Activated T-cell treated with anti-CD3 and anti-CD28 coated beads, Interleukin-2, amount 50 U/mL, for 72 hours (primary cell): Measurements from ENCODE around the gene ARPC4. TPM values are rescaled to one million over a fixed set of nuclear protein-coding genes. Genes with fewer than 3 reads are reported as not detected.

Experiments used
- ATAC-seq, 2 donors: fragments of 150-1000 bp; cut with Tn5 transposase; replicated peaks in 1 of 2; 2 replicates each; pipeline ENCODE4 v1.10.0; 2021; ENCODE audit warnings: moderate library complexity in 2 of 2, mild to moderate bottlenecking in 1 of 2
- DNase-seq, 2 donors: peaks; one replicate each; pipeline ENCODE4 v3.0.0; 2021 to 2022; ENCODE audit warnings: mixed read lengths in 1 of 2
- H3K27ac Mint-ChIP-seq: one replicate; pipeline ENCODE4 v1.8.0; 2022; ENCODE audit warnings: mild to moderate bottlenecking, moderate library complexity, mixed read lengths
- H3K27me3 Mint-ChIP-seq: one replicate; pipeline ENCODE4 v1.8.0; 2022; ENCODE audit warnings: low read depth, mixed read lengths
- H3K36me3 Mint-ChIP-seq, 2 donors: one replicate each; pipeline ENCODE4 v1.8.0; 2022; ENCODE audit warnings: mixed read lengths in 2 of 2, mild to moderate bottlenecking in 1 of 2; ENCODE audit not compliant: insufficient read depth in 2 of 2
- H3K4me1 Mint-ChIP-seq: one replicate; pipeline ENCODE4 v1.8.0; 2022; ENCODE audit warnings: low read depth, mixed read lengths
- H3K4me3 Mint-ChIP-seq, 2 donors: one replicate each; pipeline ENCODE4 v1.8.0; 2022; ENCODE audit warnings: mild to moderate bottlenecking in 2 of 2, mixed read lengths in 2 of 2, moderate library complexity in 2 of 2
- H3K9me3 Mint-ChIP-seq, 2 donors: one replicate each; pipeline ENCODE4 v1.8.0; 2022; ENCODE audit warnings: mixed read lengths in 2 of 2
- total RNA-seq, 2 donors: library from RNA; stranded (reverse); gene quantifications; one replicate each; pipeline ENCODE4 v1.2.3, GENCODE V29; 2022

ARPC4 gene
- total RNA-seq, 2 donors from 2014 or later, result 168 to 176 TPM

- ATAC-seq, result no peak
- DNase-seq, result no peak
Measured at GRCh38 chr3:9806688-9807589, 14.1 kb downstream of the ARPC4 start.

GRCh38 chr3:9807981-9808344 lies 15.1 kb downstream of the ARPC4 start:
- H3K4me1 Mint-ChIP-seq, result peaks cover 41% of the 10 kb centered on the region
- H3K27ac Mint-ChIP-seq, result peak overlapping the region; percentile 96
- H3K36me3 Mint-ChIP-seq, result peaks cover 17 to 33% of the 10 kb centered on the region in 2 donors
- no peaks in the 10 kb centered on the region for H3K27me3 Mint-ChIP-seq
- H3K4me3 Mint-ChIP-seq, result peak overlapping the region in 1 of 2 donors; percentile 23
- H3K9me3 Mint-ChIP-seq, result no peaks in the 10 kb centered on the region
- no peak for ATAC-seq
- DNase-seq, result no peak

More at GRCh38 chr3:9806688-9807589, 14.1 kb downstream of the ARPC4 start:
- Mint-ChIP-seq H3K27ac (peak overlapping the region; percentile 8), H3K36me3 (peaks cover 17 to 35% of the 10 kb centered on the region in 2 donors), H3K27me3 (no peaks in the 10 kb centered on the region), H3K4me1 (peaks cover 43% of the 10 kb centered on the region), H3K9me3 (no peaks in the 10 kb centered on the region), H3K4me3 (no peak overlapping the region)

GRCh38 chr3:9808345-9809037 lies 15.6 kb downstream of the ARPC4 start:
- H3K27ac Mint-ChIP-seq, result peak overlapping the region; percentile 96
- ATAC-seq (peak; percentile 72 to 80), DNase-seq (peak; percentile 64 to 69)
- no peaks in the 10 kb centered on the region for H3K27me3 Mint-ChIP-seq
- H3K4me3 Mint-ChIP-seq, result peak overlapping the region; percentile 92 to 96
- peaks cover 39% of the 10 kb centered on the region for H3K4me1 Mint-ChIP-seq
- no peaks in the 10 kb centered on the region for H3K9me3 Mint-ChIP-seq
- peaks cover 15 to 29% of the 10 kb centered on the region in 2 donors for H3K36me3 Mint-ChIP-seq

GRCh38 chr3:9809239-9809614 lies 16.3 kb downstream of the ARPC4 start:
- ATAC-seq (peak; percentile 6 to 28), DNase-seq (no peak)
- peaks cover 39% of the 10 kb centered on the region for H3K4me1 Mint-ChIP-seq
- peak overlapping the region; percentile 96 for H3K27ac Mint-ChIP-seq
- no peaks in the 10 kb centered on the region for H3K9me3 Mint-ChIP-seq
- H3K36me3 Mint-ChIP-seq, result peaks cover 13 to 26% of the 10 kb centered on the region in 2 donors
- peak overlapping the region; percentile 92 to 96 for H3K4me3 Mint-ChIP-seq
- no peaks in the 10 kb centered on the region for H3K27me3 Mint-ChIP-seq

- no peaks in the 10 kb centered on the region for H3K27me3 Mint-ChIP-seq
- H3K9me3 Mint-ChIP-seq, result no peaks in the 10 kb centered on the region
- ATAC-seq (peak; percentile 57 to 63), DNase-seq (peak; percentile 49 to 57)
- peaks cover 10 to 24% of the 10 kb centered on the region in 2 donors for H3K36me3 Mint-ChIP-seq
- H3K27ac Mint-ChIP-seq, result peak within 1 kb of the TSS; percentile 96
- H3K4me3 Mint-ChIP-seq, result peak within 1 kb of the TSS; percentile 92 to 96
- H3K4me1 Mint-ChIP-seq, result peaks cover 39% of the 10 kb centered on the region
Measured at GRCh38 chr3:9809615-9810432, 16.9 kb downstream of the ARPC4 start, which contains the start of gene TTLL3. Gene TTLL3, plus strand, starts transcription at chr3:9810262. Its CDS starts 400 bp downstream, at chr3:9810662.

GRCh38 chr3:9810433-9810770 lies 17.5 kb downstream of the ARPC4 start:
- no peaks in the 10 kb centered on the region for H3K27me3 Mint-ChIP-seq
- ATAC-seq, result no peak
- H3K36me3 Mint-ChIP-seq, result peaks cover 9 to 24% of the 10 kb centered on the region in 2 donors
- H3K4me3 Mint-ChIP-seq, result peak overlapping the region; percentile 23 to 92
- peaks cover 39% of the 10 kb centered on the region for H3K4me1 Mint-ChIP-seq
- no peak overlapping the region for H3K27ac Mint-ChIP-seq
- no peak for DNase-seq
- H3K9me3 Mint-ChIP-seq, result no peaks in the 10 kb centered on the region

GRCh38 chr3:9810846-9811245 lies 18.0 kb downstream of the ARPC4 start:
- DNase-seq, result no peak
- no peak for ATAC-seq
- Mint-ChIP-seq H3K27me3 (no peaks in the 10 kb centered on the region), H3K27ac (peak overlapping the region; percentile 20), H3K36me3 (peaks cover 9 to 23% of the 10 kb centered on the region in 2 donors), H3K4me1 (peaks cover 39% of the 10 kb centered on the region), H3K9me3 (no peaks in the 10 kb centered on the region), H3K4me3 (peak overlapping the region; percentile 23 to 92)

GRCh38 chr3:9812870-9813483 lies 20.1 kb downstream of the ARPC4 start:
- no peak for ATAC-seq
- Mint-ChIP-seq H3K9me3 (no peaks in the 10 kb centered on the region), H3K27me3 (no peaks in the 10 kb centered on the region), H3K4me3 (no peak overlapping the region), H3K27ac (no peak overlapping the region), H3K36me3 (peaks cover 7 to 21% of the 10 kb centered on the region in 2 donors), H3K4me1 (peaks cover 25% of the 10 kb centered on the region)
- DNase-seq, result no peak

- peak; percentile 8 to 9 for ATAC-seq
- no peaks in the 10 kb centered on the region for H3K9me3 Mint-ChIP-seq
- H3K27ac Mint-ChIP-seq, result no peak overlapping the region
- H3K27me3 Mint-ChIP-seq, result no peaks in the 10 kb centered on the region
- DNase-seq, result no peak
- no peak overlapping the region for H3K4me3 Mint-ChIP-seq
- no peaks in the 10 kb centered on the region for H3K4me1 Mint-ChIP-seq
- peaks cover 8 to 18% of the 10 kb centered on the region in 2 donors for H3K36me3 Mint-ChIP-seq
Measured at GRCh38 chr3:9815986-9816385, 23.1 kb downstream of the ARPC4 start.

GRCh38 chr3:9817436-9817835 lies 24.6 kb downstream of the ARPC4 start:
- Mint-ChIP-seq H3K4me1 (no peaks in the 10 kb centered on the region), H3K27me3 (no peaks in the 10 kb centered on the region), H3K27ac (no peak overlapping the region), H3K4me3 (no peak overlapping the region), H3K9me3 (no peaks in the 10 kb centered on the region), H3K36me3 (peaks cover 4 to 11% of the 10 kb centered on the region in 2 donors)
- DNase-seq, result no peak
- peak in 1 of 2 donors; percentile 14 for ATAC-seq

- Mint-ChIP-seq H3K4me3 (no peak overlapping the region), H3K9me3 (no peaks in the 10 kb centered on the region), H3K27ac (no peak overlapping the region), H3K36me3 (peaks cover 2 to 7% of the 10 kb centered on the region in 2 donors), H3K27me3 (no peaks in the 10 kb centered on the region), H3K4me1 (no peaks in the 10 kb centered on the region)
- ATAC-seq (no peak), DNase-seq (no peak)
Measured at GRCh38 chr3:9818666-9819335, 25.9 kb downstream of the ARPC4 start.

GRCh38 chr3:9820543-9820942 lies 27.7 kb downstream of the ARPC4 start:
- ATAC-seq (no peak), DNase-seq (no peak)
- Mint-ChIP-seq H3K36me3 (peaks cover 2 to 4% of the 10 kb centered on the region in 2 donors), H3K9me3 (no peaks in the 10 kb centered on the region), H3K27me3 (no peaks in the 10 kb centered on the region), H3K4me3 (no peak overlapping the region), H3K4me1 (no peaks in the 10 kb centered on the region), H3K27ac (no peak overlapping the region)
